GM13977 (cell line): ENCODE results near the gene COPZ2.

Source experiments
- DNase-seq: peaks from one replicate; pipeline ENCODE4 v3.0.0; 2012; ENCODE audit warnings: low spot score
- in situ Hi-C: fragments of 300-500 bp; cut with MboI; formaldehyde crosslinking; loops from one replicate; pipeline ENCODE4 v1.12.0; 2022; ENCODE audit warnings: low sequenced_read_pairs, low pct_unique_long_range_greater_than_20kb, mixed read lengths, inconsistent platforms; ENCODE audit not compliant: unreplicated experiment
- TF ChIP-seq, protein P1 (sequence below): IDR thresholded peaks from 2 replicates; pipeline ENCODE4 v1.5.1; 2012; ENCODE audit warnings: mild to moderate bottlenecking, control low read depth; ENCODE audit not compliant: insufficient read depth; ENCODE audit errors: extremely low read depth, missing control alignments

Gene COPZ2

DNA sequence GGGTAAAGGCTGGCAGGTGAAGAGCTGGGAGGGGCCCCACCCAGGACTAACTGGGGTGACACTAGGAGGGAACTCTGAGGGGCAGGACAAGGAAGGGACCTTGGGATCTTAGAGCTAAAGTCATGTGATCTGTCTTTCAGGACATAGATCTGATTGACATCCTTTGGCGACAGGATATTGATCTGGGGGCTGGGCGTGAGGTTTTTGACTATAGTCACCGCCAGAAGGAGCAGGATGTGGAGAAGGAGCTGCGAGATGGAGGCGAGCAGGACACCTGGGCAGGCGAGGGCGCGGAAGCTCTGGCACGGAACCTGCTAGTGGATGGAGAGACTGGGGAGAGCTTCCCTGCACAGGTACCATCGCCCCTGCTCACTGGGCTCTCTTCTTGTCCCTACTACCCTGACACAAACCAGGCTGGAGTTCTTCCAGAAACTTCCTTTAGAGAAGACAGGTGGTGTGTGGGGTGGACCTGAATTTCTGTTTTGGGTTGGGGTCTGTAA lies 18.7 kb upstream of the COPZ2 start:
- TF ChIP-seq, protein P1, sequence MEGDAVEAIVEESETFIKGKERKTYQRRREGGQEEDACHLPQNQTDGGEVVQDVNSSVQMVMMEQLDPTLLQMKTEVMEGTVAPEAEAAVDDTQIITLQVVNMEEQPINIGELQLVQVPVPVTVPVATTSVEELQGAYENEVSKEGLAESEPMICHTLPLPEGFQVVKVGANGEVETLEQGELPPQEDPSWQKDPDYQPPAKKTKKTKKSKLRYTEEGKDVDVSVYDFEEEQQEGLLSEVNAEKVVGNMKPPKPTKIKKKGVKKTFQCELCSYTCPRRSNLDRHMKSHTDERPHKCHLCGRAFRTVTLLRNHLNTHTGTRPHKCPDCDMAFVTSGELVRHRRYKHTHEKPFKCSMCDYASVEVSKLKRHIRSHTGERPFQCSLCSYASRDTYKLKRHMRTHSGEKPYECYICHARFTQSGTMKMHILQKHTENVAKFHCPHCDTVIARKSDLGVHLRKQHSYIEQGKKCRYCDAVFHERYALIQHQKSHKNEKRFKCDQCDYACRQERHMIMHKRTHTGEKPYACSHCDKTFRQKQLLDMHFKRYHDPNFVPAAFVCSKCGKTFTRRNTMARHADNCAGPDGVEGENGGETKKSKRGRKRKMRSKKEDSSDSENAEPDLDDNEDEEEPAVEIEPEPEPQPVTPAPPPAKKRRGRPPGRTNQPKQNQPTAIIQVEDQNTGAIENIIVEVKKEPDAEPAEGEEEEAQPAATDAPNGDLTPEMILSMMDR = no peak
- in situ Hi-C loops = no loop called here
- DNase-seq = no peak

DNA sequence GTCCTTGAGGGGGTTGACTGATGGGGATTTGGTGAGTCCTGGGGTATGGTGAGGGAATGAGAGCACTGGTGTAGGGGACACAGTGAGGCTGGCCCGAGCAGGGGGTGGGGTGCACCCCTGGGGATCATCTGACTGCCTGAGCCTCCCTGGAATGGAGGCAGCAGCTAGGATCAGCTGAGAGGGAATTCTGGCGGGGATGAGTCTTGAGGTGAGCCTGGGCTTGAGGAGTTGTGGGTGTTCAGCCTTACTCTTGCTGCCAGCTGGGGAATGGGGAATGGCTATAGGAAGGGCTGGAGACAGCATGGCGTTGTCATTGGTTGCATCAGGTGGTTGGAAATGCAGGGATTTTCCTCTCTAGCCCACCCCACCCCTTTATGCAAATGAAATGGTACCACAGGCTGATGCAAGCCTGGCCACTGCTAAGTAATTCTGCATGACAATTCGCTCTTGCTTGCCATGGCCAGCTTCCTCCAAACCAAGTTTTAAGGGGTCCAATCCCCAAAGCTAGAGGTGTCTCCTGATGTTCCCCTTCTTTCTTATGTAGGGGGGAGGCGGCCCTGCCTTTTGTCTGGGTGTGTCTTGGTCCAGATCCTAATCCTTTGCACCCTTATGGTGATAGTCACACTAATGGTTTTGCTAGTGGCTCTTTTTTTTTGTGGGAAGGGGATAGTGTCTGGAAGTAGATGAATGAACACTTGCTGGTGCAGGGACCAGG lies 18.1 kb upstream of the COPZ2 start:
- TF ChIP-seq, protein P1 = no peak
- in situ Hi-C loops = no loop called here
- peak; percentile 73 for DNase-seq

DNA sequence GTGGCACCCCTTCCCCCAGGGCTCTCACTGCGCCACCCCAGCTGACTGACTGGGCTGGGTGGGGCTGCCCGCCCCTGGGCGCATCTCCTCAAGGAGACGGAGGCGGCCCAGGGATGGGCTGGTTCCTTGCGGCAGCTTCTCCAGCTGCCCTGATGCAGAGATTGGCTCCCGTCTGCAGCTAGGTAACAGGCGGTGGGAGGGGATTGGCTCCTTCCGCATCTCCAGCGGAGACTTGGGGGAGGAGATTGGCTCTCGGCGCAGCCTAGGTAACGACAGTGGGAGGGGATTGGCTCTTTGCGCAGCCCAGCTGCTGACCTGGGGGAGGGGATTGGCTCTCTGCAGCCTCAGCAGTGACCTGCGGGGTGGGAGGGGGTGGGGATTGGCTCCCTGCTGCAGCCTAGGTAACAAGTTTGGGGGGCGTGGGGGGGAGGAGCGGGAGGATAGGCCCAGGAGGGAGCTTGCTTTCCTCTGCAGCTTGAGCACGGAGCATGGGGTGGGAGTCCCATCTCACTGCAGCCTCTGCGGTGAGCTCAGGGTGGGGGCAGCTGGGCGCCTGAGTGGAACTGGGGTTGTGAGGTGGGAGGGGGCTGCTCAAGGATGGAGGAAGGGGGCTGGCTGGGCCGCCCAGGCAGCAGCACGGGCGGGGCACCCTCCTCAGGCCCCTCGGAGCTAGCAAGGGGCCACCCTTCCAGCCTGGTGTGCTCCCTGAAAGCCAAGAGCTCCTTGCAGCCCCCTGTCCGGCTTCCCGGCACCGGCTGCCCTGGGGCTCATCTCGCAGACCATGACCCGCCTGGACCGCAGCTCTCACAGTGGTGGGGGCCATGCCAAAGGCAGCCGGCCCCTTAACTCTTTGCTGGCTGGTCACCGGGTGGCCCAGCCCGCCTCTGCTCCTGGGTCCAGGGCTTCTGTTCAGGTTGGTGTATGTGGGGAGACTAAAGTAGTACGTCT lies 16.9 kb upstream of the COPZ2 start:
- in situ Hi-C loops = no loop called here
- peak; percentile 12 for DNase-seq
- TF ChIP-seq, protein P1 = no peak

DNA sequence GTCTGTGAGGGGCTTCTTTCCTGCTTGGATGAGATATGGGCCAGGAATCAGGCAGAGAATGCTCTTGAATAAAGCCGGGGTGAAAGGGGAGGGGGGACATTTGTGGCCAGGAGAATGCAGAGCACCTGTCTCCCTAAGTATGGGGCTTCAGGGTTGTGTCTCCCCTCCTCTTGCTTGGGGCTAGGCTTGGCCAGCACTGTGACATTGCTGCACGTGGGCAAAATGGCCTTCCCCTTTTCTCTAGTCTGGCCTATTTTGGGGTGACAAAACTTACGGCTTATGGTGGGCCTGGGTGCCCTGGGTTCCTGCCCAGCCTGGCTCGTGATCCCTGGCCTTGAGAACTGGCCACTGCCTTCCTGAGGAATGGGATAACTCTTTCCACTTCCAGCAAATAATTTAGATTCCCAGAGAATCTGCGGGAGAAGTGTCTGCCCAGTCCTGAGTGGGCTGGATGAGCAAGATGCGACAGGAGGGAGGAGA lies 16.2 kb upstream of the COPZ2 start:
- in situ Hi-C loops = no loop called here
- no peak for DNase-seq
- TF ChIP-seq, protein P1 = no peak

DNA sequence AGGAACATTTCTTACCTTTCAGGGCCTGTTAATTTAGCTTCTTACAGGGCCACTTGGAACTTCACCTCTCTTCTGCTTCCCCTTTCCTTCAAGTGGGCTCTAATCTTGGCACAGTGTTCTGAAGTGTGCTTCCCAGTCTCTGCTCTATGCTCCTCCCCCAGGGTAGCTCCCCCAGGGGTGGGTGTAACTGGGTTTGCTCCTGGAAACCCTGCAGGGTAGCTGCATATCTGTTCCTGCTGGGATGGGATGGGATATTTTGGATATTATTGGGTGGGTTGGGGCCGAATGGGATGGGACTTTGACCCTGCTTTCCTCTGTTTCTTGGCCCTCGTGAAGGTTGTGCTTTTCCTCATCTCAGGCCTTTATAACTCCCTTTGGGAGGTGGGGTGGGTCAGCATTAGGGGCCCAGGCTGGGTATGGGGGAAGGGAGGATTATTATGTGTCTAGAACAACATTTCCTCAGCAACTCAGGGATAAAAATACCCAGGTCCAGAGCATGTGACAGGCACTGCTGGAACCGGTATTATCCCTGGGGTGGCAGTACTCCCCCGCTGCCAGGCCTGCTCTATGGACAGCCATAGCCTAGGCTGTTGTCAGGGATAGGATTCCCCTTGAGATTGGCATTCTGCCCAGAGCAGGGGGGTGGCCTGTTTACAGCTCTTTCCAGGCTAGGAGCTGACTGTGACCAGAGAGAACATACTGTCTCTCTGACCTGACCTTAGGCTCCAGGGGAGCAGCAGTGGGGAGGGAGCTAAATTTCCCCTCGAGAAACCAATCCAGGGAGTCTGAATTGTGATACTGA lies 15.6 kb upstream of the COPZ2 start:
- DNase-seq = no peak
- TF ChIP-seq, protein P1 = no peak
- in situ Hi-C loops = no loop called here
